Chondrocyte (in vitro differentiated cells): ENCODE results near the gene ZNF726. TPM values are rescaled to one million over a fixed set of nuclear protein-coding genes. Genes with fewer than 3 reads are reported as not detected.
"Not testable (repeated sequence)": the region's sequence is repeated elsewhere in the genome, so short reads cannot be mapped to it uniquely, and the experiment has no call there.

Source experiments
- DNase-seq: peaks from one replicate; pipeline ENCODE4 v3.0.0; 2021; ENCODE audit warnings: mixed read lengths, low spot score
- H3K27ac Mint-ChIP-seq: one replicate; pipeline ENCODE4 v1.8.0; 2021; ENCODE audit warnings: mild to moderate bottlenecking, moderate library complexity, mixed read lengths; ENCODE audit not compliant: unreplicated experiment
- H3K27me3 Mint-ChIP-seq: 2 replicates; pipeline ENCODE4 v1.8.0; 2021; ENCODE audit warnings: low read depth, mixed read lengths
- H3K36me3 Mint-ChIP-seq: 2 replicates; pipeline ENCODE4 v1.8.0; 2021; ENCODE audit warnings: low read depth, mixed read lengths
- H3K4me1 Mint-ChIP-seq: 2 replicates; pipeline ENCODE4 v1.8.0; 2021; ENCODE audit warnings: low read depth, mild to moderate bottlenecking, mixed read lengths
- H3K4me3 Mint-ChIP-seq: one replicate; pipeline ENCODE4 v1.8.0; 2021; ENCODE audit warnings: mild to moderate bottlenecking, moderate library complexity, mixed read lengths; ENCODE audit not compliant: unreplicated experiment
- H3K9me3 Mint-ChIP-seq: 2 replicates; pipeline ENCODE4 v1.8.0; 2021; ENCODE audit warnings: low read depth, mixed read lengths
- CTCF ChIP-seq: fragments of 200-600 bp; sonication (generic); IDR thresholded peaks from 2 replicates; pipeline ENCODE4 v1.5.0; 2021; ENCODE audit warnings: antibody characterized with exemption, mild to moderate bottlenecking, moderate library complexity
- long read RNA-seq: library from polyadenylated mRNA; stranded (forward); transcript quantifications from one replicate; pipeline ENCODE4 v2.0.0, GENCODE V29; 2021
- total RNA-seq: library from RNA; stranded (reverse); gene quantifications from 3 replicates; pipeline ENCODE4 v1.2.1, GENCODE V29; 2021

ZNF726 gene
- 0.41 to 2.4 TPM (median 0.67 TPM) in 3 replicates for total RNA-seq
- long read RNA-seq = 0 reads

GRCh38 chr19:23914402-23915286, at the start of gene ZNF726:
Gene ZNF726 (plus strand): TSS chr19:23914886. CDS start chr19:23914995, 109 bp downstream.
- Mint-ChIP-seq H3K4me3 (peak within 1 kb of the TSS; percentile 83), H3K36me3 (no peaks in the 10 kb centered on the region), H3K9me3 (peaks cover 26% of the 10 kb centered on the region), H3K27ac (peak within 1 kb of the TSS; percentile 95), H3K27me3 (no peaks in the 10 kb centered on the region), H3K4me1 (no peaks in the 10 kb centered on the region)
- TF ChIP-seq CTCF = no peak
- no peak for DNase-seq

- H3K36me3 Mint-ChIP-seq = no peaks in the 10 kb centered on the region
- H3K4me1 Mint-ChIP-seq = no peaks in the 10 kb centered on the region
- DNase-seq = no peak
- TF ChIP-seq CTCF = no peak
- peaks cover 57% of the 10 kb centered on the region for H3K9me3 Mint-ChIP-seq
- H3K27me3 Mint-ChIP-seq = no peaks in the 10 kb centered on the region
- H3K27ac Mint-ChIP-seq = no peak overlapping the region
- H3K4me3 Mint-ChIP-seq = no peak overlapping the region
Observed at GRCh38 chr19:23867895-23868294, 46.8 kb upstream of the ZNF726 start.

- no peak overlapping the region for H3K4me3 Mint-ChIP-seq
- no peak for TF ChIP-seq CTCF
- no peaks in the 10 kb centered on the region for H3K4me1 Mint-ChIP-seq
- no peak overlapping the region for H3K27ac Mint-ChIP-seq
- H3K36me3 Mint-ChIP-seq = no peaks in the 10 kb centered on the region
- no peak for DNase-seq
- peaks cover 56% of the 10 kb centered on the region for H3K9me3 Mint-ChIP-seq
- H3K27me3 Mint-ChIP-seq = no peaks in the 10 kb centered on the region
Observed at GRCh38 chr19:23868630-23869029, 46.1 kb upstream of the ZNF726 start.

GRCh38 chr19:23872282-23872919, 42.3 kb upstream of the ZNF726 start:
- DNase-seq = no peak
- no peak overlapping the region for H3K4me3 Mint-ChIP-seq
- H3K27ac Mint-ChIP-seq = no peak overlapping the region
- no peak for TF ChIP-seq CTCF
- H3K27me3 Mint-ChIP-seq = no peaks in the 10 kb centered on the region
- H3K36me3 Mint-ChIP-seq = no peaks in the 10 kb centered on the region
- H3K9me3 Mint-ChIP-seq = peaks cover 46% of the 10 kb centered on the region
- no peaks in the 10 kb centered on the region for H3K4me1 Mint-ChIP-seq

- Mint-ChIP-seq H3K27ac (no peak overlapping the region), H3K4me1 (no peaks in the 10 kb centered on the region), H3K4me3 (no peak overlapping the region), H3K27me3 (no peaks in the 10 kb centered on the region), H3K9me3 (peaks cover 54% of the 10 kb centered on the region), H3K36me3 (peaks cover 3% of the 10 kb centered on the region)
- no peak for DNase-seq
- no peak for TF ChIP-seq CTCF
Observed at GRCh38 chr19:23876261-23876660, 38.4 kb upstream of the ZNF726 start.

GRCh38 chr19:23876756-23877155, 37.9 kb upstream of the ZNF726 start:
- not testable (repeated sequence) for DNase-seq, H3K4me3 Mint-ChIP-seq, H3K36me3 Mint-ChIP-seq, H3K27me3 Mint-ChIP-seq, H3K4me1 Mint-ChIP-seq, H3K27ac Mint-ChIP-seq
- peaks cover 52% of the 10 kb centered on the region for H3K9me3 Mint-ChIP-seq
